CD4-positive, alpha-beta T cell (primary cell): ENCODE data around the gene MST1. TPM values are rescaled to one million over a fixed set of nuclear protein-coding genes. Genes with fewer than 3 reads are reported as not detected.

ENCODE experiments used
- ATAC-seq: fragments of 200-7000 bp; cut with Tn5 transposase; one replicate; pipeline ENCODE4 v1.10.0; 2022; ENCODE audit warnings: mild to moderate bottlenecking; ENCODE audit not compliant: poor library complexity
- CTCF ChIA-PET: fragments of 350-600 bp; sonication (Branson Sonifier 250); formaldehyde crosslinking; loops from one replicate; lab custom pipeline; 2021; ENCODE audit warnings: antibody characterized with exemption, inconsistent platforms; lab: Charles Lee
- POLR2A ChIA-PET: fragments of 350-600 bp; sonication (Branson Sonifier 250); formaldehyde crosslinking; loops from one replicate; lab custom pipeline; 2021; ENCODE audit warnings: antibody characterized with exemption, inconsistent platforms; lab: Charles Lee
- DNase-seq, 14 experiments: peaks; one replicate each; pipeline ENCODE4 v3.0.0-alpha.2; 2013 to 2020; ENCODE audit warnings: mixed read lengths in 2 of 14
- H3K27ac ChIP-seq, 2 donors: one replicate each; pipeline versions ENCODE4 v1.5.1 to v1.7.0; 2013; ENCODE audit warnings: low read length in 2 of 2, low read depth in 1 of 2, mild to moderate bottlenecking in 1 of 2
- H3K27me3 ChIP-seq, 2 experiments: 1 replicate in 1 of 2; 2 replicates in 1 of 2; pipeline versions ENCODE4 v1.6.1 to v1.7.0; 2013; ENCODE audit warnings: low read length in 2 of 2, control low read depth in 1 of 2, mild to moderate bottlenecking in 1 of 2, moderate library complexity in 1 of 2; ENCODE audit not compliant: insufficient read depth in 2 of 2, control insufficient read depth in 1 of 2
- H3K36me3 ChIP-seq: one replicate; pipeline ENCODE4 v1.6.1; 2013; ENCODE audit warnings: low read length, control low read depth; ENCODE audit not compliant: insufficient read depth
- H3K4me1 ChIP-seq: one replicate; pipeline ENCODE4 v1.6.1; 2013; ENCODE audit warnings: low read length, control low read depth; ENCODE audit not compliant: insufficient read depth
- H3K4me3 ChIP-seq: one replicate; pipeline ENCODE4 v1.5.1; 2013; ENCODE audit warnings: mild to moderate bottlenecking, low read length, moderate library complexity
- H3K9me3 ChIP-seq, 2 experiments: 1 replicate in 1 of 2; 2 replicates in 1 of 2; pipeline versions ENCODE4 v1.6.1 to v1.7.0; 2013; ENCODE audit warnings: low read length in 2 of 2, mild to moderate bottlenecking in 2 of 2, control low read depth in 1 of 2, moderate library complexity in 1 of 2; ENCODE audit not compliant: control insufficient read depth in 1 of 2, insufficient read depth in 1 of 2
- H3K27ac Mint-ChIP-seq: one replicate; pipeline ENCODE4 v1.8.0; 2020; ENCODE audit warnings: mixed read lengths
- H3K27me3 Mint-ChIP-seq: one replicate; pipeline ENCODE4 v1.8.0; 2021; ENCODE audit warnings: mixed read lengths
- H3K36me3 Mint-ChIP-seq: one replicate; pipeline ENCODE4 v1.8.0; 2021; ENCODE audit warnings: low read depth, mixed read lengths
- H3K4me1 Mint-ChIP-seq: one replicate; pipeline ENCODE4 v1.8.0; 2021; ENCODE audit warnings: low read depth, mixed read lengths
- H3K4me3 Mint-ChIP-seq: one replicate; pipeline ENCODE4 v1.8.0; 2020; ENCODE audit warnings: mild to moderate bottlenecking, mixed read lengths
- H3K9me3 Mint-ChIP-seq: one replicate; pipeline ENCODE4 v1.8.0; 2020; ENCODE audit warnings: mixed read lengths
- CTCF ChIP-seq: fragments of 200-600 bp; IDR thresholded peaks from one replicate; pipeline ENCODE4 v1.8.0; 2022; ENCODE audit warnings: antibody characterized with exemption, mild to moderate bottlenecking
- intact Hi-C, 2 experiments: fragments of 100-400 bp; cut with DNase I in 1 of 2; cut with micrococcal nuclease in 1 of 2; formaldehyde crosslinking; loops; one replicate each; pipeline versions ENCODE4 v1.15.1 to v1.9.0; 2023 to 2025; cut with DNase I, micrococcal nuclease
- total RNA-seq, 174 experiments: library from RNA in 2 of 174; stranded (reverse) in 2 of 174; gene quantifications; one replicate each; pipeline ENCODE4 v1.2.3 and lab custom pipeline; 2021 to 2026

Gene MST1
- total RNA-seq, 2 experiments from 2014 or later = 7.8 TPM

- ChIA-PET POLR2A (no interaction called here), CTCF (interaction anchor here (1.7 kb wide), 1 partner anchor 141 kb away, joined by 4 read pairs; no protein-coding TSS in a partner anchor)
- no peaks in the 10 kb centered on the region for H3K27me3 ChIP-seq
- H3K9me3 Mint-ChIP-seq = no peaks in the 10 kb centered on the region
- peaks cover 73% of the 10 kb centered on the region for H3K36me3 ChIP-seq
- intact Hi-C loops = no loop called here
- peaks cover 63% of the 10 kb centered on the region for H3K36me3 Mint-ChIP-seq
- no peak overlapping the region for H3K4me3 ChIP-seq
- peaks cover 19% of the 10 kb centered on the region for H3K4me1 ChIP-seq
- DNase-seq = no peak
- no peaks in the 10 kb centered on the region for H3K27me3 Mint-ChIP-seq
- H3K4me3 Mint-ChIP-seq = no peak overlapping the region
- no peaks in the 10 kb centered on the region for H3K9me3 ChIP-seq
- ATAC-seq = no peak
- no peak for TF ChIP-seq CTCF
- H3K27ac Mint-ChIP-seq = no peak overlapping the region
- no peak overlapping the region for H3K27ac ChIP-seq
- H3K4me1 Mint-ChIP-seq = peaks cover 15% of the 10 kb centered on the region
Measured at GRCh38 chr3:49681543-49681942, 7.7 kb downstream of the MST1 start.

GRCh38 chr3:49681232-49681522 is 8.1 kb downstream of the MST1 start:
- TF ChIP-seq CTCF = no peak
- intact Hi-C loops = no loop called here
- ChIA-PET POLR2A (no interaction called here), CTCF (interaction anchor here (1.4 to 1.7 kb wide), 2 partner anchors 10 to 141 kb away, joined by 4 to 5 read pairs; no protein-coding TSS in a partner anchor)
- H3K27ac ChIP-seq = no peak overlapping the region
- Mint-ChIP-seq H3K36me3 (peaks cover 65% of the 10 kb centered on the region), H3K27me3 (no peaks in the 10 kb centered on the region), H3K27ac (no peak overlapping the region), H3K9me3 (no peaks in the 10 kb centered on the region), H3K4me3 (no peak overlapping the region), H3K4me1 (peaks cover 18% of the 10 kb centered on the region)
- H3K27me3 ChIP-seq = no peaks in the 10 kb centered on the region
- peaks cover 77% of the 10 kb centered on the region for H3K36me3 ChIP-seq
- no peak overlapping the region for H3K4me3 ChIP-seq
- H3K4me1 ChIP-seq = peaks cover 19% of the 10 kb centered on the region
- no peak for DNase-seq
- no peak for ATAC-seq
- no peaks in the 10 kb centered on the region for H3K9me3 ChIP-seq

- Mint-ChIP-seq H3K27ac (no peak overlapping the region), H3K4me1 (peaks cover 23% of the 10 kb centered on the region), H3K36me3 (peaks cover 71% of the 10 kb centered on the region), H3K9me3 (no peaks in the 10 kb centered on the region), H3K27me3 (no peaks in the 10 kb centered on the region), H3K4me3 (no peak overlapping the region)
- no peak for DNase-seq
- ChIA-PET POLR2A (no interaction called here), CTCF (interaction anchor here (1.4 to 1.7 kb wide), 2 partner anchors 9 to 140 kb away, joined by 4 to 5 read pairs; no protein-coding TSS in a partner anchor)
- intact Hi-C loops = no loop called here
- H3K4me3 ChIP-seq = no peak overlapping the region
- no peak overlapping the region for H3K27ac ChIP-seq
- H3K4me1 ChIP-seq = peaks cover 20% of the 10 kb centered on the region
- H3K36me3 ChIP-seq = peaks cover 82% of the 10 kb centered on the region
- no peak for ATAC-seq
- no peaks in the 10 kb centered on the region for H3K27me3 ChIP-seq
- TF ChIP-seq CTCF = no peak
- H3K9me3 ChIP-seq = no peaks in the 10 kb centered on the region
Measured at GRCh38 chr3:49680493-49681231, 8.6 kb downstream of the MST1 start.
